Kidney epithelial cell (primary cell): ENCODE measurements around the gene IL1RN. TPM values are rescaled to one million over a fixed set of nuclear protein-coding genes. Genes with fewer than 3 reads are reported as not detected.

Experiments
- DNase-seq: peaks from one replicate; pipeline ENCODE4 v3.0.0-alpha.2; 2010; ENCODE audit warnings: low read depth
- H3K27me3 ChIP-seq: 2 replicates; pipeline ENCODE4 v1.6.0; 2011; ENCODE audit warnings: low read length; ENCODE audit not compliant: control insufficient read depth, insufficient read depth
- H3K36me3 ChIP-seq: 2 replicates; pipeline ENCODE4 v1.5.1; 2011; ENCODE audit warnings: low read length; ENCODE audit not compliant: control insufficient read depth, insufficient read depth
- H3K4me3 ChIP-seq: 2 replicates; pipeline ENCODE4 v1.5.1; 2011; ENCODE audit warnings: low read depth, mild to moderate bottlenecking, control low read depth, low read length
- total RNA-seq: library from RNA; depleted of rRNA; stranded (reverse); fragments of >200 nt; gene quantifications from 2 replicates; pipeline ENCODE4 v1.2.3, GENCODE V29; 2015
- TF ChIP-seq, protein P1 (sequence below): IDR thresholded peaks from 2 replicates; pipeline ENCODE4 v1.5.1; 2011; ENCODE audit warnings: mild to moderate bottlenecking, moderate library complexity, low read length, control low read depth, inconsistent platforms; ENCODE audit not compliant: insufficient read depth, poor library complexity, severe bottlenecking

The IL1RN gene
- total RNA-seq, 1 donor from 2014 or later, result 11.3 TPM

DNA sequence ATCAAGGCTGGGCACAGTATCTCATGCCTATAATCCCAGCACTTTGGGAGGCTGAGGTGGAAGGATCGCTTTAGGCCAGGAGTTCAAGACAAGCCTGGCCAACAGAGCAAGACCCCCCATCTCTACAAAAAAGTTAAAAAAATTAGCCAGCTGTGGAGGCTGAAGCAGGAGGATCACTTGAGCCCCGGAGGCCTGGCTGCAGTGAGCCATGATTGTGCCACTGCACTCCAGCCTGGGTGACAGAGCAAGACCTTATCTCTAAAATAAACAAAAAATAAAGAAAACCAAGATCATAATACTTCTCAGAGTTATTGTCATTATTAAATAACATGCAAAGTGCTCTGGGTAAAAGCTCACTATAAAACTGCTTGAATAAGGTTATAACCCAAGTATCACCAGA is 14.9 kb downstream of the IL1RN start:
- Histone ChIP-seq H3K4me3 (no peak overlapping the region), H3K36me3 (no peaks in the 10 kb centered on the region), H3K27me3 (no peaks in the 10 kb centered on the region)
- TF ChIP-seq, protein P1, sequence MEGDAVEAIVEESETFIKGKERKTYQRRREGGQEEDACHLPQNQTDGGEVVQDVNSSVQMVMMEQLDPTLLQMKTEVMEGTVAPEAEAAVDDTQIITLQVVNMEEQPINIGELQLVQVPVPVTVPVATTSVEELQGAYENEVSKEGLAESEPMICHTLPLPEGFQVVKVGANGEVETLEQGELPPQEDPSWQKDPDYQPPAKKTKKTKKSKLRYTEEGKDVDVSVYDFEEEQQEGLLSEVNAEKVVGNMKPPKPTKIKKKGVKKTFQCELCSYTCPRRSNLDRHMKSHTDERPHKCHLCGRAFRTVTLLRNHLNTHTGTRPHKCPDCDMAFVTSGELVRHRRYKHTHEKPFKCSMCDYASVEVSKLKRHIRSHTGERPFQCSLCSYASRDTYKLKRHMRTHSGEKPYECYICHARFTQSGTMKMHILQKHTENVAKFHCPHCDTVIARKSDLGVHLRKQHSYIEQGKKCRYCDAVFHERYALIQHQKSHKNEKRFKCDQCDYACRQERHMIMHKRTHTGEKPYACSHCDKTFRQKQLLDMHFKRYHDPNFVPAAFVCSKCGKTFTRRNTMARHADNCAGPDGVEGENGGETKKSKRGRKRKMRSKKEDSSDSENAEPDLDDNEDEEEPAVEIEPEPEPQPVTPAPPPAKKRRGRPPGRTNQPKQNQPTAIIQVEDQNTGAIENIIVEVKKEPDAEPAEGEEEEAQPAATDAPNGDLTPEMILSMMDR, result no peak
- no peak for DNase-seq

DNA sequence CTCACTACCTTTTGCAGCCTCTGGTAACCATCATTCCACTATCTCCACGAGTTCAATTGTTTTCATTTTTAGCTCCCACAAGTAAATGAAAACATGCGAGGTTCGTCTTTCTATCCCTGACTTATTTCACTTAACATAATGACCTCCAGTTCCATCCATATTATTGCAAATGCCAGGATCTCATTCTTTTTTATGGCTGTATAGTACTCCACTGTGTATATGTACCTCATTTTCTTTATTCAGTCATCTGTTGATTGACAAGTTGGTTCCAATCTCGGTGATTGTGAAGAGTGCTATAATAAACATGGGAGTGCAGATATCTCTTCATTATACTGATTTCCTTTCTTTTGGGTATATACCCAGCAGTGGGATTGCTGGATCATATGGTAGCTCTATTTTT is 16.9 kb downstream of the IL1RN start:
- Histone ChIP-seq H3K27me3 (no peaks in the 10 kb centered on the region), H3K4me3 (no peak overlapping the region), H3K36me3 (no peaks in the 10 kb centered on the region)
- TF ChIP-seq, protein P1, result no peak
- DNase-seq, result no peak

DNA sequence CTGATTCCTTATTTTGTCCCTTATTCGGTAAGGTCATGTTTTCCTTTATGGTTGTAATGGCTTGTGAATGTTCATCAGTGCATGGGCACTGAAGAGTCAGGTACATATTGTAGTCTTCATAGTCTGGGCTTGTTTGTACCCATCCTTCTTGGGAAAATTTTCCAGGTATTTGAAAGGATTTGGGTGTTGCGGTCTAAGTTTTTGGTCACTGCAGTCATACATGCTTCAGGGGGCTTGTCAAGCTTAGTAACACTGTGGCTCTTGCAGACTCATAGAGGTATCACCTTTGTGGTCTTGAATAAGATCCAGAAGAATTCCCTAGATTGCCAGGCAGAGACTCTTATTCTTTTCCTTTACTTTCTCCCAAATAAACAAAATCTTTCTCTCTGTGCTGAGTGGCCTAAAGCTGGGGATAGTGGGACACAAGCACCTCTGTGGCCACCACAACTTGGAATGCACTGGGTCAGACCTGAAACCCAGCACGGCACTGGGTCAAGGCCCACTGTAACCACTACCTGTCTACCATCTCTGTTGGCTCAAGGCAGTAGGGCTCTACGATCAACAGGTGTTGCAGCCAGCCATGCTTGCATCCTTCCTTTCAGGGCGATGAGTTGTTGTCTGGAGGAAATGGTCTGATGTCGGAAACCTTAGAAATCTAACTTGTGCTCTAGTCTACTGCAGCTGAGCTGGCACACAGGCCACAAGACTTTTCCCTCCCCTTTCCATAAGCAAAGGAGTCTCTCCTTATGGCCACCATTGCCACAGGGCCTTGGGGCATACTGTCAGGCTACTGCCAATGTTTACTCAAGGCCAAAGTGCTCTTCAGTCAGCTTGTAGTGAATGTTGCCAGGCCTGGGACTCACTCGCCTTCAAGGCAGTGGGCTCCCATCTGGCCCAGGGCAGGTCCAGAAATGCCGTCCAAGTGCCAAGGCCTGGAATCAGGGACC is 21.5 kb downstream of the IL1RN start:
- H3K4me3 ChIP-seq, result no peak overlapping the region
- no peaks in the 10 kb centered on the region for H3K27me3 ChIP-seq
- TF ChIP-seq, protein P1, result no peak
- no peaks in the 10 kb centered on the region for H3K36me3 ChIP-seq
- no peak for DNase-seq

DNA sequence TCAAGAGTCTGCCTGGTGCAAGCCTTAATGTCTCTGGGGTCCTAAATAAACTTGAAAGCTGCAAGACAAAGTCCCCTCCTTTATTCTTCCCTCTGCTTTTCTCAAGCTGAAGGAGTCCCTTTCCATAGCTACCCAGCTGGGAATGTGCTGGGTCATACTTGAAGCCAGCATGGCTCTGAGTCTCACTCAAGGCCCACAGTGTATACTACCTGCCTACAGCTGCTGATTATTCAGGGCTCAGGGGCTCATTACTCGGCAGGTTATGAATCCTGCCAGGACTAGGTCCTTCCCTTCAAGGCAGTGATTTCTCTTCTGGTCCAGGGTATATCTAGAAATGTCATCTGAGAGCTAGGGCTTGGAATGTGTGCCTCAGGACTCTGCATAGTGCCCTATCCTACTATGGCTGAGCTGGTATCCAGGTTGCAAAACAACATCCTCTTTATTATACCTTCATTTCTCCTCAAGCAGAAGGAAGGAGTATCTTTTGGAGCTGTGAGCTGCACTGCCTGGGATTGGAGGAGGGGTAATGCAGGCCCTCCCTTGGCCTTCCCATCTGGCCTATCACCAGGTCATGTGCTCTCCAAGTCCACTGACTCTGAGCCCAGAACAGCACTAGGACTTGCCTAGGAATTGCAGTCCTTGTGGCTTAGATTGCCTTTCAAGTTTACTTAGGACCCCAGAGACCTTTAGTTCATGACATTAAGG is 22.3 kb downstream of the IL1RN start:
- DNase-seq, result no peak
- TF ChIP-seq, protein P1, result no peak
- Histone ChIP-seq H3K36me3 (no peaks in the 10 kb centered on the region), H3K4me3 (no peak overlapping the region), H3K27me3 (no peaks in the 10 kb centered on the region)

DNA sequence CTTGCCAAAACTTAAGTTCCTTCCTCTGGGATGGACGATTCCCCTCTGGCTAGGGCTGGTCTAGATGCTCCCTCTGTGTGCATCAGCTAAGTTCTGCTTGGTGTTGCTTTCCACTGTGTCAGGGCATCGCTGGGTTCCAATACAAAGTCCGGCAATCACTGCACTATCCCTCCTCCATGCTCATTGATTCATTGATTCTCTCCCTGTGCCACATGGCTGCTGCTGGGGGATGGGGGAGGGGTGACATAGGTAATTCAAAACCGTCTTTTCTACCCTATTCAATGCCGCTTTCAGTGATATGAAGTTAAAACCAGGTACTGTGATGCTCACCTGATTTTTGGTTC is 22.8 kb downstream of the IL1RN start:
- Histone ChIP-seq H3K4me3 (no peak overlapping the region), H3K27me3 (no peaks in the 10 kb centered on the region), H3K36me3 (no peaks in the 10 kb centered on the region)
- TF ChIP-seq, protein P1, result no peak
- DNase-seq, result no peak

DNA sequence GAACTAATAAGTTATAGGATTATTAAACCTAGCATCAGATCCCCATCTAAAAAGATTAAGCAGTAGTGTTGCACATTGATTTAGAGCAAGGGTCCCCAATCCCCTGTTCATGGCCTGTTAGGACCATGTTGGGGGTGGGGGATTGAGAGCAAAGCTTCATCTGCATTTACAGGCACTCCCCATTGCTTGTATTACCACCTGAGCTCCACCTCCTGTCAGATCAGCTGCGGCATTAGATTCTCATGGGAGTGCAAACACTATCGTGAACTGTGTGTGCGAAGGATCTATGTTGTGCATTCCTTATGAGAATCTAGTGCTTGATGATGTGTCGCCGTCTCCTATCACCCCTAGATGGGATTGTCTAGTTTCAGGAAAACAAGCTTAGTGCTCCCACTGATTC is 27.9 kb downstream of the IL1RN start:
- Histone ChIP-seq H3K36me3 (no peaks in the 10 kb centered on the region), H3K27me3 (no peaks in the 10 kb centered on the region), H3K4me3 (no peak overlapping the region)
- TF ChIP-seq, protein P1, result no peak
- no peak for DNase-seq
